GM12801 (cell line): ENCODE measurements around the gene GDF2.

Source experiments
- TF ChIP-seq, protein P1 (sequence below): IDR thresholded peaks from one replicate; pipeline ENCODE4 v1.5.1; 2011; ENCODE audit warnings: control low read depth; ENCODE audit not compliant: insufficient read length; ENCODE audit errors: extremely low read depth

GDF2 gene

GRCh38 chr10:47350671-47351640 lies 28.7 kb downstream of the GDF2 start:
- TF ChIP-seq, protein P1, sequence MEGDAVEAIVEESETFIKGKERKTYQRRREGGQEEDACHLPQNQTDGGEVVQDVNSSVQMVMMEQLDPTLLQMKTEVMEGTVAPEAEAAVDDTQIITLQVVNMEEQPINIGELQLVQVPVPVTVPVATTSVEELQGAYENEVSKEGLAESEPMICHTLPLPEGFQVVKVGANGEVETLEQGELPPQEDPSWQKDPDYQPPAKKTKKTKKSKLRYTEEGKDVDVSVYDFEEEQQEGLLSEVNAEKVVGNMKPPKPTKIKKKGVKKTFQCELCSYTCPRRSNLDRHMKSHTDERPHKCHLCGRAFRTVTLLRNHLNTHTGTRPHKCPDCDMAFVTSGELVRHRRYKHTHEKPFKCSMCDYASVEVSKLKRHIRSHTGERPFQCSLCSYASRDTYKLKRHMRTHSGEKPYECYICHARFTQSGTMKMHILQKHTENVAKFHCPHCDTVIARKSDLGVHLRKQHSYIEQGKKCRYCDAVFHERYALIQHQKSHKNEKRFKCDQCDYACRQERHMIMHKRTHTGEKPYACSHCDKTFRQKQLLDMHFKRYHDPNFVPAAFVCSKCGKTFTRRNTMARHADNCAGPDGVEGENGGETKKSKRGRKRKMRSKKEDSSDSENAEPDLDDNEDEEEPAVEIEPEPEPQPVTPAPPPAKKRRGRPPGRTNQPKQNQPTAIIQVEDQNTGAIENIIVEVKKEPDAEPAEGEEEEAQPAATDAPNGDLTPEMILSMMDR: no peak

GRCh38 chr10:47351899-47352815 lies 29.9 kb downstream of the GDF2 start:
- TF ChIP-seq, protein P1: no peak

- TF ChIP-seq, protein P1: no peak
These were observed 31.1 kb downstream of the GDF2 start for GRCh38 chr10:47353351-47353750.

DNA sequence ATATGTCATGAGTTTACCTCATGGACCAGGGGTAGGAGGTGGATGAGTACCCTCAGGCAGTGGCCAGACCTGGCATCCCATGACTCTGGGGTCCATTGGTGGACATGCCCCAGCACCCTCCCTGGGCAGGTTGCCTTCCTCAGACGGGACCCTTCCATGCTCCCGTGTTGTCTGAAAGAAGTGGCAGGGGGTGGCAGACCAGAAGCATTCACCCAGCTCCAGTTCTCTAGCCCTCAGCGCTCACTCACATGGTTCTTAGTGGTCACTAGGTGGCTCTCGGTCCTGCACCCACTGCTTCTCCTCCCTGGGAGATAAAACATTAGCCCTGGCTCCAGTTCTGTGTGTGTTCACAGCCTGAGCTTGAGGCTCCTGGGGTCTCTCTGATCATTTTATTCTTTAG lies 31.9 kb downstream of the GDF2 start:
- TF ChIP-seq, protein P1: no peak

- TF ChIP-seq, protein P1: no peak
These were observed 32.6 kb downstream of the GDF2 start for GRCh38 chr10:47354900-47355299.

DNA sequence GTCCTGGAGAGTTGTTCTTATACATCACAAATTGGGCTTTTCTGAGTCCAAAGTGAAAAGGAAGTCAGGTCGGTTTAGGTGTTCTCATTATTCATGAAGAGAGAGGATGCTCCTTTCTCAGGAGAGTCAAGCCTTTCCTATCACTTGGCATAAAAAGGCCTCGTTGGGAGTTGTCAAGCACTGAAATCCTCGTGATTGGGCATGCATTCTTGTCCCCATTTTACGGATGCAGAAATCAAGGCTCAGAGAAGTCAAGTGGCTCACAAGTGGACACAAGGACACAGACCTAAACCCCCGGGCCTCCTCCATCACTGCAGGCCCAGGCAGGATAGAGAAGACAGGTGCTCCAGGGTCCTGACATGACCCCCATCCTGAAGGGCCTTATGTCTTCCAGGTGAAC lies 34.5 kb downstream of the GDF2 start:
- TF ChIP-seq, protein P1: no peak

DNA sequence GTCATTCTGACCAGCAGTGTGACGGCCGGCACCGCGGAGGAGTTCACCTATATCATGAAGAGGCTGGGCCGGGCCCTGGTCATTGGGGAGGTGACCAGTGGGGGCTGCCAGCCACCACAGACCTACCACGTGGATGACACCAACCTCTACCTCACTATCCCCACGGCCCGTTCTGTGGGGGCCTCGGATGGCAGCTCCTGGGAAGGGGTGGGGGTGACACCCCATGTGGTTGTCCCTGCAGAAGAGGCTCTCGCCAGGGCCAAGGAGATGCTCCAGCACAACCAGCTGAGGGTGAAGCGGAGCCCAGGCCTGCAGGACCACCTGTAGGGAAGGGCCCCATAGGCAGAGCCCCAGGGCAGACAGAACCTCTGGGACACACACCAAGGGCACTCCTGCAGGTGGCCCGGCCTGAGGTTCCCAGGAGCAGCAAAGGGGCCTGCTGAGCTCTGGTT lies 34.9 kb downstream of the GDF2 start:
- TF ChIP-seq, protein P1: no peak
